Brain pericyte (primary cell): ENCODE data around the gene UBA7.
"Not testable (repeated sequence)": the region's sequence is repeated elsewhere in the genome, so short reads cannot be mapped to it uniquely, and the experiment has no call there.

Experiments used
- DNase-seq: peaks from one replicate; pipeline ENCODE4 v3.0.0-alpha.2; 2012; ENCODE audit warnings: low read depth, low spot score

The UBA7 gene

GRCh38 chr3:49786357-49787181, 27.2 kb downstream of the UBA7 start, which contains the start of gene IP6K1:
Gene IP6K1, minus strand, starts transcription at chr3:49786542. Its CDS starts 38,502 bp downstream, at chr3:49748040.
- peak; percentile 98 for DNase-seq

GRCh38 chr3:49785565-49786356, 28.0 kb downstream of the UBA7 start:
- DNase-seq: no peak

GRCh38 chr3:49782277-49782676, 31.5 kb downstream of the UBA7 start:
- DNase-seq: not testable (repeated sequence)

GRCh38 chr3:49781415-49782199, 32.1 kb downstream of the UBA7 start:
- no peak for DNase-seq

GRCh38 chr3:49780975-49781365, 32.8 kb downstream of the UBA7 start:
- DNase-seq: not testable (repeated sequence)

- DNase-seq: no peak
Measured at GRCh38 chr3:49780080-49780974, 33.4 kb downstream of the UBA7 start.

GRCh38 chr3:49779358-49780079, 34.2 kb downstream of the UBA7 start:
- DNase-seq: no peak

- not testable (repeated sequence) for DNase-seq
Measured at GRCh38 chr3:49776101-49776500, 37.7 kb downstream of the UBA7 start.

- DNase-seq: no peak
Measured at GRCh38 chr3:49775538-49775937, 38.2 kb downstream of the UBA7 start.

- no peak for DNase-seq
Measured at GRCh38 chr3:49772703-49773102, 41.0 kb downstream of the UBA7 start.

GRCh38 chr3:49771340-49771938, 42.3 kb downstream of the UBA7 start:
- no peak for DNase-seq

GRCh38 chr3:49769926-49770325, 43.8 kb downstream of the UBA7 start:
- DNase-seq: no peak

GRCh38 chr3:49769286-49769915, 44.4 kb downstream of the UBA7 start:
- DNase-seq: no peak

- DNase-seq: no peak
Measured at GRCh38 chr3:49763981-49764380, 49.8 kb downstream of the UBA7 start.

GRCh38 chr3:49761661-49762060, 52.1 kb downstream of the UBA7 start:
- DNase-seq: no peak

- DNase-seq: no peak
Measured at GRCh38 chr3:49759226-49759625, 54.5 kb downstream of the UBA7 start.

- no peak for DNase-seq
Measured at GRCh38 chr3:49757197-49757596, 56.6 kb downstream of the UBA7 start.

- no peak for DNase-seq
Measured at GRCh38 chr3:49756036-49756435, 57.7 kb downstream of the UBA7 start.
